GM19023 (cell line): ENCODE measurements around the gene CFLAR.
A peak's percentile ranks its signal among the peaks of the same experiment; 100 is the strongest.
"Not testable (repeated sequence)": the region's sequence is repeated elsewhere in the genome, so short reads cannot be mapped to it uniquely, and the experiment has no call there.

Experiments used
- ATAC-seq: cut with Tn5 transposase; IDR thresholded peaks from one replicate; pipeline ENCODE4 v1.9.1; 2021; ENCODE audit warnings: mild to moderate bottlenecking, moderate library complexity; ENCODE audit not compliant: unreplicated experiment

Gene CFLAR

GRCh38 chr2:201118121-201118960 lies 2.4 kb downstream of the CFLAR start:
- ATAC-seq: peak; percentile 53

GRCh38 chr2:201118961-201119854 lies 3.2 kb downstream of the CFLAR start:
- peak; percentile 2 for ATAC-seq

DNA sequence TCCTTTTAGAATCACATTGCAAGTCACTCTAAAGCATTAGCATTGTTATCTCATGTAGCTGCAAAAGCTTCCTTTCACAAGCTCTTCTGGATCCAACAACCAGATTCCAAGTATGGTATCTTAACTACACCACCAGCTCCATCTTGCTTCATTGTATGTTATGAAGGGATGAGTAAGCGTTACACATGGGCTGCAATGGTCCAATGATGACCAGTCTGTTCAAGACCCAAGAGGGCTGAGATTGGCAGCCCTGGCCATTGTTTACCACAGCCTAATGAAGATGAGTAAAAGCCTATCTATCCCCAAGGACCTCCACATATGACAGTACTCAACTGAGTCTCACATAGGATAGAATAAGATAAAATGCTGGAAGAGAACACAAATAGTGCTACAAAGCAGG lies 6.3 kb downstream of the CFLAR start:
- ATAC-seq: no peak

DNA sequence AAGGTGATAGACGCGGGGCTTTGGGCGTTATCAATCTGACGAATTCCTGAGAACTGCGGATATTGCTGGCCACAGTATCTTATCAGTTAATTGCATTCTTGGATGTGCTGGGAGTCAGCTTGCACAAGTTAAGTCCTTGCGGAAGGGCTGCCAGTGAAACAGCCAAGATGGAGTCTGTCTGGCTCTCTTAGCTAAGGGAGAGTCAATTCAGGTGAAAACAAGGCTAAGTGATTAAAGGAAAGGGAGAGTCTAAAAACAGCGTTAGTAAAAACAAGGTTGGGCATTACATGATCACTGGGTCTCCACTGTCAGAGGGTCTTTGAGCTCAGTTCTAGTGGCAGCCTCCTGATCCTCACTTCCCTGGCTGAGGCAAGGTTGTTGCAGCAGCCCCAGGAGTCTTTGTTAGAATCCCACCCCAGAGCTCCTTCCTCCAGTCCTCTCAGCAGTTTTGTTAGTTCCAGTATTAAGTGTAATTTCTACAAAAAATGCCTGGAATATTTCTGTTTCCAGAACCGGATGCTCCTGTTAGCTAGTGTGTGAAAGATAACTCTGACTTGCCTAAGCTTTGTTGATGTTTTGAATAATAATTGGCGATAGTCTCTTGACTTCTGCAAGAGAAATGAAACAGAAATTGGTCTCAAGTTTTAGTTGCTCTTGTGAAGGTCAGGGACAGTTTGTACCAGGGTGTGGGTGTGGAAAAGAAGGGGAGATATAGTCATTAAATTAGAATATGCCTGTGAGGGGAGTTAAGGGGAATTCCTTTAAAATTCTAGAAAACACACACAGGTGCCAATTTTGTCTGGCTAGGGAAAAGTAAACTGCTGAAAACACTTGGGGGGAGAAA lies 10.6 kb downstream of the CFLAR start:
- peak; percentile 13 for ATAC-seq

DNA sequence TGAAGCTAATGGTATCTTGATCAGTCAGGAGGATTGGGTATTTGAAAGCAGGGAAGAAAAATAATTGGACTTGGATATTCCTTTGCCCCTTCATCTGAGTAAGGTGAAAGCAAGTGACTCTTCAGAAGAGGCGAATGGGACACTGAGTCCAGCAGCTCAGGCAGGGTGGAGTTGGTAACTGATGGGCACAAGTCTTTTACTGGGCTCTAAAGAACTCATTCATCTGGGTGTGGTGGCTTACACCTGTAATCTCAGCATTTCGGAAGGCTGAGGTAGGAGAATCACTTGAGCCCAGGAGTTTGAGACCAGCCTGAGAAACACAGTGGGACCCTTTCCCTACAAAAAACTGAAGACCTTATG lies 11.2 kb downstream of the CFLAR start:
- no peak for ATAC-seq

DNA sequence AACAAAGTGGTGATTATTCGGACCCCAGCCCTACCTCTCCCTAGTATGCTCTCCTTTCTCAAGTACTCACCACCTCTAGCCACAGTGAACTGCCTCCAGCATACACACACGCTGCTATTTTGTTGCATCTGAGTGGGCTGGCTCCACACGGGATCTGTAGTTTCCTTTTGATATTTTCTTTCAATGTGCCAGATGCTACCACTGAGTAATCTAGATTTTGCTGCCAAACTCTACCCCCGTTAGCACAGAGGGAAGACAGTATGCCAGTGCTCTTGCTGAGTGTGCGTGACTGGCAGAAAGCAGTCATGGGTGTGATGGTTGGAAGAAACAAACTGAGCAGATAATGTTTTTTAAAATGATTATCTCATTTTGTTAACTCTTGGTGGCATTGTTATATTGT lies 11.6 kb downstream of the CFLAR start:
- ATAC-seq: no peak

GRCh38 chr2:201128033-201128432 lies 12.1 kb downstream of the CFLAR start:
- ATAC-seq: no peak

DNA sequence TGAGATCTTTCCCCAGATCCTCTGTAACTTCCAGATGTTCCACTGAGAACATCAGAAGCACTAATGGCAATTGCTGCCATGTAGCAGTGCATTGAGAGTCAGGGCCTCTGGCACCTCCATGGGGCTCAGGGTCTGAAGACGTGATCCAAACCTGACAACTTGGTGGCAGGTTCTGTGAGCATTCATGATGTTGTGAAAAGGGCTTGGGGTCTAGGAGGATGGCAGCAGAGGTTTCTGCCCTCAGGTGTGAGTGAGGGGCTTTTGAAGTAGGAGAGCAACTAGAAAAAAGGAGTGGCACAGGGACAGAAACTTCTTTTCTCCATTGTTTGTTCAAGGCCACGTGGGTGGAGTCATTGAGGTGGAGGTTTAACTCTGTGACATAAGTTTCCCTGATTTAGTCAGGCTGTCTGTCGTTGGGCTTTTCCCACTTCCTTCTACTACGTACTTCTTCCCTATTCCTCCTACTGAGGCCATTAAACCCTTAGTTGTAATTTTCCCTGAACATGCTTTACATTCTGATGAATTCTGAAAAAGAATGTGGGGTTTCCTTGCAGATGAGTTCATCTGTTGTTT lies 13.1 kb downstream of the CFLAR start:
- ATAC-seq: no peak

GRCh38 chr2:201130524-201131186 lies 14.7 kb downstream of the CFLAR start:
- no peak for ATAC-seq

DNA sequence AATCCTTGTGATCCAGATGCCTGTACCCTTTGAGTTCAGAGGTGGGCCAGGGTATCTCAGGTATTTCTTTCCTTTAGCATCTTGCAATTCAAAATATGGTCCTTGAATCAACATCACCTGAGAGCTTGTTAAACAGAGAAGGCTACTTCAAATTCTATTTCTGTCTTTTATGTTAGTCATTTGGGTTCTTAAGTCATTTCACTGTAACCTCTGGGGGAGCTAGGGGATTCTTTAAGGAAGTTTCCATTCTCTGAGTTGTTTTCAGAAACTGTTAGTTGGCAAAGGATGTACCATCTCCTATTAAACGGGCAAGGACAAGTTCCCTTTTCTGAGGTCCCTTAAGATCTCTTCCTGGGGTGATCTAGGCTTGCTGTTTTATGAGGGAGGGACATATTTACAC lies 16.6 kb downstream of the CFLAR start:
- no peak for ATAC-seq

DNA sequence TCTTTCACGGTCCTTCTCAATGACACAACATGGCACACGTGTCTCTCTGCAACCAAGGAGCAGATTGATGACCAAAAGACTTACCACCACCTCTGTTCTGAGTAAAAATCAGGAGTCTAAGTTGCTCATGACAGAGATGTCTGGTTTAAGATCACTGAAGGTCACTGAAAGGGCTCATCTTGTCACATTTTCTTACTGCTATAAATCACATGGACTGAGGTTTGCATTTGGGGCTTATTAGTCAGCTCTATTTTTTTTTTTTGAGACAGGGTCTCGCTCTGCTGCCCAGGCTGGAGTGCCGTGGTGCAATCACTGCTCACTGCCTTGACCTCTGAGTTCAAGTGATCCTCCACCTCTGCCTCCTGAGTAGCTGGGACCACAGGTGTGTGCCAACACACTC lies 19.4 kb downstream of the CFLAR start:
- ATAC-seq: no peak

DNA sequence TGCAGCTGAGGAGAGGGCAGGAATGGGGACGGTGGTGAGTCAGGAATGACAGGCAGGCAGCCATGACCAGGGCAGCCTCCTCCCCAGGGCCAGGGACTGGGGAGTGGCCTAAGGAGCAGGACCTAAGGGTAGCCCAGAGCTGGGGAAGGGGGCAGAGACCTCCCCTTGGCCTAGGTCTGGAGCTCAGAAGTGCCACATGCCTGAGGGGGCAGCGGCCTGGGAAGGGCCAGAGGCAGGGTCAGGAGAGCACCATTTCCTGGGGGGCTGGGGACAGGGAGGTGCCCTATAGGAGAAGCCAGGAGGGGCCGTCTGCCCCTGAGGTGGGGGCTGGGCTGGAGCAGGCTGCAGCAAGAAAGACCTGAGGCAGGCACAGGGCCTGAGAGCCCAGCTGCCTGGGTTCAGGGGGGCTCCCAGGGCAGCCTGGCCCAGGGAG lies 20.9 kb downstream of the CFLAR start:
- ATAC-seq: no peak

- no peak for ATAC-seq
Measured at GRCh38 chr2:201137505-201138400, 21.8 kb downstream of the CFLAR start.

- ATAC-seq: no peak
Measured at GRCh38 chr2:201138401-201138970, 22.5 kb downstream of the CFLAR start.

- not testable (repeated sequence) for ATAC-seq
Measured at GRCh38 chr2:201138986-201139781, 23.2 kb downstream of the CFLAR start.

GRCh38 chr2:201139836-201140604 lies 24.1 kb downstream of the CFLAR start:
- ATAC-seq: no peak
